Measurements from ENCODE around the gene BLTP3B.

Gene BLTP3B

DNA sequence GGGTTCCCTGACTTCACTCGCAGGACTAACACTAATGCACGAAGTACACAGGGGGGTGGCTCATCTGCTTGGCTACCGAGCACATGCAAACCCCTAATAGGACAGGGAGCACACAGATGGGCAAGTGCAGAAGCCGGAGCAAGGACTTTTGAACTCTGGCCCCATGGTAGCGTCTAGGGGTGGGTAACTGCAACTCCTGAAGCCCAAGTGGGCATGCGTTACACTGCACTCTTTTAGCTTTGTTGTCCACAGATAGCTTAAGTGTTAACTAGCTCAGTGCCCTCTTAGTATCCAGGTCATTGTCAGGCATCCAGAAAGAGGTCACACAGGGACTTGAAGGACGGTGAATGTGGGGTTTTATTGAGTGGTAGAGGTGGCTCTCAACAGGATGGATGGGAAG is 3.0 kb upstream of the BLTP3B start:
- TF ChIP-seq, protein P1, sequence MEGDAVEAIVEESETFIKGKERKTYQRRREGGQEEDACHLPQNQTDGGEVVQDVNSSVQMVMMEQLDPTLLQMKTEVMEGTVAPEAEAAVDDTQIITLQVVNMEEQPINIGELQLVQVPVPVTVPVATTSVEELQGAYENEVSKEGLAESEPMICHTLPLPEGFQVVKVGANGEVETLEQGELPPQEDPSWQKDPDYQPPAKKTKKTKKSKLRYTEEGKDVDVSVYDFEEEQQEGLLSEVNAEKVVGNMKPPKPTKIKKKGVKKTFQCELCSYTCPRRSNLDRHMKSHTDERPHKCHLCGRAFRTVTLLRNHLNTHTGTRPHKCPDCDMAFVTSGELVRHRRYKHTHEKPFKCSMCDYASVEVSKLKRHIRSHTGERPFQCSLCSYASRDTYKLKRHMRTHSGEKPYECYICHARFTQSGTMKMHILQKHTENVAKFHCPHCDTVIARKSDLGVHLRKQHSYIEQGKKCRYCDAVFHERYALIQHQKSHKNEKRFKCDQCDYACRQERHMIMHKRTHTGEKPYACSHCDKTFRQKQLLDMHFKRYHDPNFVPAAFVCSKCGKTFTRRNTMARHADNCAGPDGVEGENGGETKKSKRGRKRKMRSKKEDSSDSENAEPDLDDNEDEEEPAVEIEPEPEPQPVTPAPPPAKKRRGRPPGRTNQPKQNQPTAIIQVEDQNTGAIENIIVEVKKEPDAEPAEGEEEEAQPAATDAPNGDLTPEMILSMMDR (IDR thresholded peaks at IDR 0.05; ENCODE audit: low read depth, low read length), result no peak
- no peak for DNase-seq (ENCODE audit: extremely low read depth, low read depth)

DNA sequence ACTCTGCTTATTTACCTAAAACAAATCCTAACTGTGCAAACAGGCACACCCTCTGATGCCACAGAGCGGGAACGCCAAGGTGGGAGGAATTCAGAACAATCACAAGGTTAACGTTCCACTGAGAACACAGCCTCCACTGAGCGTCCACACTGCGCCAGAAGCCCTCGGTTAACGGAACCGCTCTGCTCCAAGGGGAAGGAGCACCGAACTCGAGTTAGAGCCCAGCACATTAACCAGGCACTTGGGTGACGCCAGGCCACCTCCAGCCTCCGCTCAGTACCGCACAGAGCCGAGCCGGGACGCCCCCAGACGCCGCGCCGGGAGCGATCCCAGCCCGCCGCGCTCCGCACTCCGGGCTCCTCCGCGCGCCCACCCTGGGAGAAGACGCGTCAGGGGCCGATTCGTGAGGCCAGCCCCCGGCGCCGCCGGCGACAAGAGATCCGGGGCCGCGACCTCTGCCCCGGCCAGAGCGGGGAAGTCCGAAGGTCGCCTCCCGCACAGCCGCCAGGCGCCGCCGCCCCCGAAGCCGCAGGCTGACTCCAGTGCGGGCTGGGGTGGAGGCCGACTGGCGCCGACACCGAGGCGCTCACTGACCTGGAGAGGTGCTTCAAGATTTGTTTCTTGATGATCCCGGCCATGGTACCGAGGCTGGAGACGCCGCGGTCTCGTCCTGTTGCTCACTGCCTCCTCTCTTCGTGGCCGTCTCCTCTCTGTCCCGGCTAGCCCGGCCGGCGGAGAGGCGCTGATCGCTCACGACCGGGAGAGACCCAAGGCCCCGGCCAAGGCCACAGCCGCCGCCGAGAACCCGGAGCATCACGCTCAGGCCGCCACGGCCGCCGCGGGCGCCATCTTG is 450 bp downstream of the BLTP3B start:
- TF ChIP-seq, protein P1 (IDR thresholded peaks at IDR 0.05; ENCODE audit: low read depth, low read length), result no peak
- no peak for DNase-seq (ENCODE audit: extremely low read depth, low read depth)

DNA sequence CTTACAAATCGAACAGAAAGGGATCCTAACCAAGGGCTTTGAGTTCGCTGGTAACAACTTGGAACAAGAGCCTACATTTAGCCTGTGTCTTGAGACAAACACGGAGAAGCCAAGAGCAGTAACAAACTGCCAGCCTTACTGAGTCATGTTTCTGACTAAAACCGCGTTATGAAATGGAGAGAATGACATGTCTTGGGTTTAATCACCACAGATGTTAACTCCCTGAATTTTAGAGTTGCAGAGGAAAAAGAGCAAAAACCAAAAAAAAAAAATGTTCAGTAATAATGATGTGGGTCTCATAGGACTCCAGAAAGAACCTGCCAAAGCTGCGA is 1.0 kb downstream of the BLTP3B start:
- TF ChIP-seq, protein P1 (IDR thresholded peaks at IDR 0.05; ENCODE audit: low read depth, low read length), result no peak
- peak; percentile 56 for DNase-seq (ENCODE audit: extremely low read depth, low read depth)

DNA sequence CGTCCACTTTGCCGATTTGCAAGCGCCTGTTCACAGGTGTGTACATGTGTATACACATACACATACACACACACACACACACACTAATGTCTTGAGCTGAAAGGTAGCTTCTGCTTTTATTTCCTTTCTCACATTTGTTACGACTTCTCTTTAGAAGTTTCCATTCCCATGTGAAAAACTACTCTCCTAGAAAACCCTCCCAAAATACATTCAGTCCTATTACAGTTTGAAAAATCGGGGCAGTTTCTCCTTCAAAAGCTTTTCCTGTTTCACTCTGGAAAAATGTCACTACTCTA is 3.9 kb downstream of the BLTP3B start:
- DNase-seq (ENCODE audit: extremely low read depth, low read depth), result no peak
- TF ChIP-seq, protein P1 (IDR thresholded peaks at IDR 0.05; ENCODE audit: low read depth, low read length), result no peak

DNA sequence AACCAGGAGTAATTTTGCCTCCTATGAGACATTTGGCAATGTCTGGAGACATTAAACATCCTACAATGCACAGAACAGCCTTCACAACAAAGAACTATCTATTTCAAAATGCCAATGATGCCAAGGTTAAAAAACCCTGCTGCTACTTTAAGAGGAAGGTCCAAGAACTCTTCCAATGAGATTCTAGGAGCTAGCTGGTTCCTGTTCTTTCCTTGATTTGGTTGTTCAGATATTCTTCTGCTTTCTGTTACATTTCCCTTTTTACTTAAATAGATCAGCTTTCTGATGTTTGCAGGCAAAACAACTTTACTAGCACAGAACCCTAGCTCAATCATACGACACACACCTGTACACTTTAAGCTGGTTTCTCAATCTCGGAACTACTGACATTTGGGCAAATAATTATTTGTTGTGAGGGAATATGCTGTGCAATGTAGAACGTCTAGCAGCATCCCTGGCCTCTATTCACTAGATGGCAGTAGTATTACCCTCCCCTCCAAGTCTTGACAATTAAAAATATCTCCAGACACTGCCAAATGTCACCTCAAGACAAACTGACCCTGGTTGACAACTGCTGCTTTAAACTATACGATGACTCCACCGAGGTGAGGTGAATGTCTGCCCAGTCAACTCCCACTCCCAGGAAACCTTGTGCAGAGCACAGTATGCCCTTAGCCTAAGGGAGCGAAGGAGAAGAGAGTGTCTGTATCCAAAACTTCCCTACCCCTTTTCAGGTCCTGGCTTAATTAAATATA is 4.4 kb downstream of the BLTP3B start:
- no peak for DNase-seq (ENCODE audit: extremely low read depth, low read depth)
- TF ChIP-seq, protein P1 (IDR thresholded peaks at IDR 0.05; ENCODE audit: low read depth, low read length), result peak; percentile 19; the same call in 1 of the 2 replicates

DNA sequence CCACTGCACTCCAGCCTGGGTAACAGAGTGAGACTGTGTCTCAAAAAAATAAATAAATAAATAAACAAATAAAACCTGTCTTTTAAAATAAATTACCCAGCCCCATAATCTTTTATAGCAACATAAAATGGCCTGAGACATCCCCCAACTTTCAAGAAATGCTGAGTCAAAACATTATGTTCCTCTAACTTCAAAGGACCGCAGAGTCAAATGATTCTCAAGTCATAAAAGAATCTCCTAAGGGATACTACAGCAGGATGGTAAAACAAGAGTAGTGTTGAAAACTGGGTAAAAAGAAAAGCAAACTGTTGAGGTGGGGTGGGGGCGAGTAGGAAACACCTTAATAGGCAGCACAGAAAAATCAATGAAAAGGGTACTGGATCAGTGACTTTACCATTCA is 9.5 kb downstream of the BLTP3B start:
- DNase-seq (ENCODE audit: extremely low read depth, low read depth), result no peak
- TF ChIP-seq, protein P1 (IDR thresholded peaks at IDR 0.05; ENCODE audit: low read depth, low read length), result no peak

DNA sequence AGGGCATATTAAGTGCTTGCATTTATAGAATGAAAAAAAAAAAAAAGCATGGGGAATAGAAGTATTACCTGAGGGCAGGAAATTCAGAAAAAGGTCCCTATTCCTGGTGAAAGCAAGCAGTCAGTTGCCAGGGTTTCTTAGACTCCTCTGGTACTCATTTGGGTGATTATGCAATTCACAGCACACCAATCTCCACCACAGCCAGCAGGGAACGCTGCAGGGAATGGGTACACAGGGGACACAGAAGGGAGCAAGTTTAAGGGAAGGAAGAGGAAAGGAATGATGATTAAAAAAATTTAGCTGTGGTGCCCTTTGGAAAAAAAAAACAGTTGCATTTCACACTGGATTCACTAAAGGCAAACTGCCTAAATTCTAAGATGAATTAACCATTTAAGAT is 14.2 kb downstream of the BLTP3B start:
- no peak for DNase-seq (ENCODE audit: extremely low read depth, low read depth)
- TF ChIP-seq, protein P1 (IDR thresholded peaks at IDR 0.05; ENCODE audit: low read depth, low read length), result peak; percentile 53
